Uterus (tissue), 4 donors: ENCODE data around the gene EWSR1. TPM values are rescaled to one million over a fixed set of nuclear protein-coding genes. Genes with fewer than 3 reads are reported as not detected.

Experiments used
- DNase-seq, 2 donors: peaks; one replicate each; pipeline ENCODE4 v3.0.0-alpha.2; 2019 to 2020
- H3K27ac ChIP-seq, 2 donors: fragments of 200-600 bp; sonication (generic); 1 replicate in 1 of 2; 2 replicates in 1 of 2; pipeline ENCODE4 v1.5.1; 2016 to 2018
- H3K27me3 ChIP-seq, 2 donors: fragments of 200-600 bp; sonication (generic); one replicate each; pipeline ENCODE4 v1.5.1; 2018 to 2019; ENCODE audit warnings: control low read depth in 1 of 2
- H3K36me3 ChIP-seq, 2 donors: fragments of 200-600 bp; sonication (generic); one replicate each; pipeline ENCODE4 v1.5.1; 2019; ENCODE audit warnings: control low read depth in 1 of 2
- H3K4me1 ChIP-seq, 2 donors: fragments of 200-600 bp; sonication (generic); one replicate each; pipeline ENCODE4 v1.5.1; 2018 to 2019; ENCODE audit warnings: control low read depth in 1 of 2
- H3K4me3 ChIP-seq, 2 donors: fragments of 200-600 bp; sonication (generic); 1 replicate in 1 of 2; 2 replicates in 1 of 2; pipeline ENCODE4 v1.5.1; 2018 to 2019; ENCODE audit warnings: mild to moderate bottlenecking in 1 of 2
- H3K9me3 ChIP-seq, 2 donors: fragments of 200-600 bp; sonication (generic); one replicate each; pipeline ENCODE4 v1.5.1; 2019; ENCODE audit warnings: control low read depth in 1 of 2
- CTCF ChIP-seq, 4 experiments: fragments of 200-600 bp in 2 of 4; fragments of 450-650 bp in 2 of 4; sonication (generic) in 2 of 4; IDR thresholded peaks; one replicate each; pipeline ENCODE4 v1.5.1; 2016 to 2019; ENCODE audit warnings: antibody characterized with exemption in 4 of 4, mild to moderate bottlenecking in 2 of 4, moderate library complexity in 1 of 4
- POLR2A ChIP-seq, 2 donors: fragments of 450-650 bp; IDR thresholded peaks; one replicate each; pipeline ENCODE4 v1.6.1; 2016; ENCODE audit warnings: antibody characterized with exemption in 2 of 2, mild to moderate bottlenecking in 1 of 2, moderate library complexity in 1 of 2
- intact Hi-C: fragments of 100-400 bp; cut with DNase I; formaldehyde crosslinking; loops from one replicate; pipeline ENCODE4 v1.15.1; 2023; ENCODE audit warnings: low total_unique reads
- total RNA-seq, 4 donors: library from RNA; depleted of rRNA in 3 of 4; stranded (reverse); fragments of >200 nt in 3 of 4; gene quantifications; one replicate each; pipeline versions ENCODE4 v1.1.0 to v1.2.4, GENCODE V29; 2014 to 2023
- donor health status: DM: yes; HTN: yes; CAD: no.

The EWSR1 gene
- total RNA-seq, 4 donors from 2014 or later: 120 to 221 (median 137) TPM

- no peak overlapping the region for H3K27ac ChIP-seq
- H3K4me1 ChIP-seq: no peaks in the 10 kb centered on the region
- no peaks in the 10 kb centered on the region for H3K36me3 ChIP-seq
- no peaks in the 10 kb centered on the region for H3K27me3 ChIP-seq
- no peak for TF ChIP-seq POLR2A (IDR thresholded peaks at IDR 0.05)
- TF ChIP-seq CTCF (IDR thresholded peaks at IDR 0.05): no peak
- no peaks in the 10 kb centered on the region for H3K9me3 ChIP-seq
- no peak overlapping the region for H3K4me3 ChIP-seq
- DNase-seq: no peak
- intact Hi-C loops: no loop called here
Observed at GRCh38 chr22:29299136-29299900, 31.2 kb downstream of the EWSR1 start.

GRCh38 chr22:29300467-29300806, 32.4 kb downstream of the EWSR1 start:
- no peak for DNase-seq
- intact Hi-C loops: no loop called here
- Histone ChIP-seq H3K4me1 (no peaks in the 10 kb centered on the region), H3K27ac (no peak overlapping the region), H3K27me3 (no peaks in the 10 kb centered on the region), H3K4me3 (no peak overlapping the region), H3K9me3 (no peaks in the 10 kb centered on the region), H3K36me3 (no peaks in the 10 kb centered on the region)
- TF ChIP-seq POLR2A (IDR thresholded peaks at IDR 0.05) (no peak), CTCF (IDR thresholded peaks at IDR 0.05) (no peak)

- no peaks in the 10 kb centered on the region for H3K4me1 ChIP-seq
- TF ChIP-seq POLR2A (IDR thresholded peaks at IDR 0.05) (no peak), CTCF (IDR thresholded peaks at IDR 0.05) (no peak)
- no peak overlapping the region for H3K27ac ChIP-seq
- H3K36me3 ChIP-seq: no peaks in the 10 kb centered on the region
- intact Hi-C loops: no loop called here
- no peaks in the 10 kb centered on the region for H3K9me3 ChIP-seq
- H3K27me3 ChIP-seq: no peaks in the 10 kb centered on the region
- DNase-seq: no peak
- no peak overlapping the region for H3K4me3 ChIP-seq
Observed at GRCh38 chr22:29300807-29301601, 32.9 kb downstream of the EWSR1 start.

GRCh38 chr22:29301716-29302401, 33.8 kb downstream of the EWSR1 start:
- Histone ChIP-seq H3K4me1 (no peaks in the 10 kb centered on the region), H3K27ac (no peak overlapping the region), H3K27me3 (no peaks in the 10 kb centered on the region), H3K9me3 (no peaks in the 10 kb centered on the region), H3K4me3 (no peak overlapping the region), H3K36me3 (no peaks in the 10 kb centered on the region)
- TF ChIP-seq POLR2A (IDR thresholded peaks at IDR 0.05) (no peak), CTCF (IDR thresholded peaks at IDR 0.05) (no peak)
- no peak for DNase-seq
- intact Hi-C loops: no loop called here

GRCh38 chr22:29302402-29302680, 34.3 kb downstream of the EWSR1 start:
- no peak for DNase-seq
- H3K9me3 ChIP-seq: no peaks in the 10 kb centered on the region
- no peaks in the 10 kb centered on the region for H3K27me3 ChIP-seq
- intact Hi-C loops: no loop called here
- H3K4me3 ChIP-seq: no peak overlapping the region
- H3K36me3 ChIP-seq: no peaks in the 10 kb centered on the region
- no peaks in the 10 kb centered on the region for H3K4me1 ChIP-seq
- TF ChIP-seq CTCF (IDR thresholded peaks at IDR 0.05): no peak
- no peak for TF ChIP-seq POLR2A (IDR thresholded peaks at IDR 0.05)
- no peak overlapping the region for H3K27ac ChIP-seq
